T-cell (primary cell): ENCODE data around the gene PADI6. TPM values are rescaled to one million over a fixed set of nuclear protein-coding genes. Genes with fewer than 3 reads are reported as not detected.
A peak's percentile ranks its signal among the peaks of the same experiment; 100 is the strongest.
"Not testable (repeated sequence)": the region's sequence is repeated elsewhere in the genome, so short reads cannot be mapped to it uniquely, and the experiment has no call there.

Experiments used
- ATAC-seq, 4 experiments: fragments of 200-7000 bp in 3 of 4; fragments of 150-1000 bp in 1 of 4; cut with Tn5 transposase; replicated peaks in 1 of 4; 1 replicate in 3 of 4; 2 replicates in 1 of 4; pipeline ENCODE4 v1.10.0; 2021; ENCODE audit warnings: moderate library complexity in 3 of 4, mild to moderate bottlenecking in 2 of 4, moderate number of reproducible peaks in 1 of 4
- CTCF ChIA-PET, 2 donors: fragments of 300-600 bp; sonication (Branson Sonifier 250); formaldehyde crosslinking; loops; one replicate each; lab custom pipeline; 2022; ENCODE audit warnings: antibody characterized with exemption in 2 of 2; lab: Charles Lee
- POLR2A ChIA-PET, 2 donors: fragments of 300-600 bp; sonication (Branson Sonifier 250); formaldehyde crosslinking; loops; one replicate each; lab custom pipeline; 2022; ENCODE audit warnings: antibody characterized with exemption in 2 of 2; lab: Charles Lee
- DNase-seq, 35 experiments: peaks; one replicate each; pipeline versions ENCODE4 v3.0.0 to v3.0.0-alpha.2; 2013 to 2023
- H3K27ac ChIP-seq: one replicate; pipeline ENCODE4 v1.5.1; 2013; ENCODE audit warnings: low read length
- H3K27me3 ChIP-seq, 2 experiments: replicated peaks in 1 of 2; 1 replicate in 1 of 2; 2 replicates in 1 of 2; pipeline versions ENCODE4 v1.6.1 to v1.7.0; 2013; ENCODE audit warnings: low read length in 1 of 2, mixed read lengths in 1 of 2; ENCODE audit not compliant: control insufficient read depth in 2 of 2, insufficient read depth in 2 of 2; ENCODE audit errors: extremely low read depth in 1 of 2
- H3K36me3 ChIP-seq, 2 donors: 1 replicate in 1 of 2; 2 replicates in 1 of 2; pipeline versions ENCODE4 v1.6.1 to v1.7.0; 2013; ENCODE audit warnings: low read length in 1 of 2; ENCODE audit not compliant: control insufficient read depth in 2 of 2, insufficient read depth in 1 of 2; ENCODE audit errors: extremely low read depth in 1 of 2
- H3K4me1 ChIP-seq, 2 experiments: 1 replicate in 1 of 2; 2 replicates in 1 of 2; pipeline versions ENCODE4 v1.6.1 to v1.7.0; 2013; ENCODE audit warnings: low read length in 2 of 2, mixed read lengths in 1 of 2; ENCODE audit not compliant: insufficient read depth in 2 of 2, control insufficient read depth in 1 of 2; ENCODE audit errors: extremely low read depth in 1 of 2
- H3K4me3 ChIP-seq, 2 donors: 1 replicate in 1 of 2; 2 replicates in 1 of 2; pipeline versions ENCODE4 v1.5.1 to v1.7.0; 2013; ENCODE audit warnings: mild to moderate bottlenecking in 2 of 2, low read length in 1 of 2, moderate library complexity in 1 of 2; ENCODE audit not compliant: control insufficient read depth in 1 of 2; ENCODE audit errors: extremely low read depth in 1 of 2
- H3K9me3 ChIP-seq: 2 replicates; pipeline ENCODE4 v1.7.0; 2013
- H3K27ac Mint-ChIP-seq, 2 donors: one replicate each; pipeline ENCODE4 v1.8.0; 2020 to 2021; ENCODE audit warnings: mild to moderate bottlenecking in 2 of 2, mixed read lengths in 2 of 2
- H3K27me3 Mint-ChIP-seq, 2 donors: one replicate each; pipeline ENCODE4 v1.8.0; 2021 to 2022; ENCODE audit warnings: mixed read lengths in 2 of 2
- H3K36me3 Mint-ChIP-seq: one replicate; pipeline ENCODE4 v1.8.0; 2021; ENCODE audit warnings: mixed read lengths
- H3K4me1 Mint-ChIP-seq, 3 donors: one replicate each; pipeline ENCODE4 v1.8.0; 2020 to 2022; ENCODE audit warnings: mixed read lengths in 3 of 3, mild to moderate bottlenecking in 1 of 3
- H3K4me3 Mint-ChIP-seq, 3 donors: one replicate each; pipeline ENCODE4 v1.8.0; 2020 to 2022; ENCODE audit warnings: mild to moderate bottlenecking in 3 of 3, mixed read lengths in 3 of 3, moderate library complexity in 3 of 3
- H3K9me3 Mint-ChIP-seq, 3 donors: one replicate each; pipeline ENCODE4 v1.8.0; 2020 to 2022; ENCODE audit warnings: mixed read lengths in 3 of 3
- WGBS: methylation state at CpG from one replicate; pipeline ENCODE4 v1.1.5; 2013; ENCODE audit warnings: missing lambda C conversion rate; ENCODE audit not compliant: insufficient coverage; 5-methylcytosine and 5-hydroxymethylcytosine counted together
- total RNA-seq, 35 experiments: library from RNA in 6 of 35; stranded (reverse) in 6 of 35; fragments of 120-200 nt in 1 of 35; gene quantifications; one replicate each; pipeline versions ENCODE4 v1.2.1 to v1.2.4 and lab custom pipeline; 2013 to 2026

PADI6 gene
- total RNA-seq, 5 donors from 2014 or later (not counting 1 experiment from before 2014, with no cell fraction given) = not detected

- DNase-seq (no peak), ATAC-seq (no peak)
- ChIA-PET CTCF (no interaction called here), POLR2A (no interaction called here)
- H3K9me3 ChIP-seq = no peaks in the 10 kb centered on the region
- Mint-ChIP-seq H3K27me3 (no peaks in the 10 kb centered on the region), H3K9me3 (no peaks in the 10 kb centered on the region), H3K4me3 (no peak overlapping the region), H3K4me1 (no peaks in the 10 kb centered on the region), H3K27ac (no peak overlapping the region), H3K36me3 (peaks cover 23% of the 10 kb centered on the region)
- H3K36me3 ChIP-seq = peaks cover 11 to 22% of the 10 kb centered on the region in 2 donors
- no peaks in the 10 kb centered on the region for H3K27me3 ChIP-seq
- H3K27ac ChIP-seq = no peak overlapping the region
- no peak overlapping the region for H3K4me3 ChIP-seq
- H3K4me1 ChIP-seq = no peaks in the 10 kb centered on the region
- WGBS = no CpG with 5 or more reads among the region's 6 CpGs
Observed at GRCh38 chr1:17404820-17405219, 32.8 kb downstream of the PADI6 start.

DNA sequence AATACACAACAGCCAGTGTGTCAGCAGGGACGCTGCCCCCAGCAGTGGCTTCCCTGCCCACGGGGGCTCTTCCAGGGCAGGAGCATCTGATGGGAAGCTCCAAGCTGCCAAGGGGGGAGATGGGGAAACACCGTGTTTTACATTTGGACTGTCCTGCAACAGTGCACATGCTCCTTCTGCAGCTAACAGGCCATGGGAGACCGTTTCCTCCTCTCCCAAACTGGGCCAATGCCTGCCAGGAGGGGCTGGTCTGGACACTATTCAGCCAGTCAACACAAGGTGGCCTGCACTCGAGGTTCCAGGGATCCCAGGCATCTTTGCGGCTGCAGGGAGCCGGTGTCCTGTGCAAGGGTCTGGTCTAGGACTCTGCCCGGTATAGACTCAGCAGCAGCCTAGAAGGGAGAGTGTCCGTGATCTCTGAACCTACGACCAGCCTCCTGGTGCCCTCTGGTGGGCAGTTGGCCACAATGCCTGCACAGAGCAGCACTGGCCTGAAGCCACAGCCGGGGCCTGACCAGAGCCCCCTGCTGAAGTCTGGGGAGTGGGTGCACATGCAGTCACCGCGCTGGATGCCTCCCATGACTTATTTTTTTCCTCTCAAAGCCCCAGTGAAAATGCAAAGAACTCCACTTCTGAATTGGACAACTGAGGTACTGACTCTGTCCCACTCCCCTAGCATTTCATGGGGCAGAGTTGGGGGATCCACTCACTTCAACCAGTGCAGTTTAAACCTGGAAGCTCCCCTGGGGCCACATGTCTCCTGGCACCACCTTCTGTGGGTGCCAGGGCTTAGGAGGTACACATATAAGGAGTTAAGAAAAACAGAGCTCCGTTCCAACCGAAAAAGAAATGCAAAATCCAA, 34.1 kb downstream of the PADI6 start:
- Mint-ChIP-seq H3K36me3 (peaks cover 34% of the 10 kb centered on the region), H3K27ac (no peak overlapping the region), H3K4me3 (no peak overlapping the region), H3K9me3 (no peaks in the 10 kb centered on the region), H3K27me3 (no peaks in the 10 kb centered on the region), H3K4me1 (no peaks in the 10 kb centered on the region)
- Histone ChIP-seq H3K27me3 (no peaks in the 10 kb centered on the region), H3K4me1 (no peaks in the 10 kb centered on the region), H3K27ac (no peak overlapping the region), H3K36me3 (peaks cover 18 to 34% of the 10 kb centered on the region in 2 donors), H3K4me3 (no peak overlapping the region), H3K9me3 (no peaks in the 10 kb centered on the region)
- POLR2A ChIA-PET = no interaction called here
- ATAC-seq (peak; percentile 73 to 80 (median 77)), DNase-seq (peak in 29 of 35 experiments; percentile 3 to 55 (median 22))
- 64% methylated on average over 12 of the region's 15 CpGs for WGBS
- CTCF ChIA-PET = no interaction called here

DNA sequence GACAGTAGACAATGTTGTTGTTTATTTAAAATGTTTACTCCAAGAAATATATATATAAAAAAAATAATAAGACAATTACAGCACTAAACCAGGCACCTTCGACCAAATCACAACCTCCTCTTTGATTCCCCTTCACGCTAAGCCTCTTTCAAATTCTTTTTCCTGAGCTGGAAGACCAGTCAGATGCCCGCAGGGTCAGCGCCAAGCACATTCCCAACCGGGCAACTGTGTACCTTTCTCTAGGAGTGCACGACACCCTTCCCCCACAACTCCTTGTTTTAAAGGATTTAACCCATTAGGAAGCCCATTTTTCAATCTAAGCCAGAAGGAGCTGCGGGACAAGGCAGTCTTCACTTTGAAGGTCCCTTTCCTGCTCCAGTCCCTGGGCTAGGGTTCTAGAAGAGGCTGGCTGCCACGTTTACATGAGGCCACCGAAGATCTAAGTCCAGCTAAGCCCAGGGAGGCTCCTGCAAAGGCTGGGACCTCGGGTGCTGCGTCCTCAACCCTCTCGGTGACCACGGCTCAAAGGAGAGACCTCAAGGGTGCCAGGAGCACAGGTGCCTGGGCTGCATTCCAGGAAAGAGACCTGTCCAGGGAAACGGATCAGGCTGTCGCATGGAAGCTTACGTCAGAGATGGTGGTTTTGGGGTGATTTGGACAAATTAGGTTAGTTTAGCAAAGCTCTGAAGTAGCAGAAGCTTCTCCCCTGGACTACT, 34.9 kb downstream of the PADI6 start:
- H3K27me3 Mint-ChIP-seq, H3K4me3 ChIP-seq, H3K9me3 ChIP-seq, H3K4me3 Mint-ChIP-seq, H3K4me1 Mint-ChIP-seq, DNase-seq, POLR2A ChIA-PET, H3K27me3 ChIP-seq, ATAC-seq, CTCF ChIA-PET, H3K9me3 Mint-ChIP-seq, H3K27ac ChIP-seq, H3K4me1 ChIP-seq: not testable (repeated sequence)
- Mint-ChIP-seq H3K27ac (peak overlapping the region in 1 of 2 donors; percentile 54), H3K36me3 (peaks cover 37% of the 10 kb centered on the region)
- 94% methylated on average over 11 of the region's 16 CpGs for WGBS
- H3K36me3 ChIP-seq = peaks cover 18 to 42% of the 10 kb centered on the region in 2 donors

DNA sequence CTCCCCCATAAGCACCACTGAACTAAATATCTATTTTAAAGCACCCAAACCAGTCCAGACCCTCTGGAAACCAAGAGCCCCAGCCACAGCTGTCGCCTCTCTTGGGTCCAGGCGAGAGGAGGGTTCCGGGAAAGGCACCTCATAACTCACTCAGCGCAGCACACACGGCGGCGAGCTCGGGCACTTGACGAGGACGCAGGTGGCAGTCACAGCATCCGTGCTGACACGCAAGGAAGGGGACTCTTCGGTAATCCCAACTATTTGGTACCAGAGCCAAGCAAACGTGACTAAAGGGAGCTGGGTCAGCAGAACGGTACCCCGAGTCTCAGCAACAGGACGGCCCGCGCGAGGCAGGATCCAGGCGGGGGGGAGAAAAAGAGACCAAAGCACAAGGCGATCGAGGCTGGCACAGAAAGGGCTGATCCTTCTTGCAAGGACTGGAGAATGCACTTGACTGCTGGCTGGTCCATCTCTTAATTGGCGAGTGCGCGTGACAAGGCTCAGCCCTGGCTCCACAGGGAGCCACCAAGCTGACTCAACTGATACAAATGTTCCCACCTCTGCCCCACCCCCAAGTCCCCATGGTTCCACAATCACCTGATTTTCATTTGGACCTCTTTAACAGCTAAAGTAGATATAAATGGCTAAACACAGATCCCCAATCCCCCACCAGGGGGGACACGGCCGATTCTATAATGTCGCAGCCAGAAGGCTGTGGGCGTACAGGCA, 36.0 kb downstream of the PADI6 start:
- H3K4me1 Mint-ChIP-seq, POLR2A ChIA-PET: not testable (repeated sequence)
- H3K36me3 Mint-ChIP-seq = peaks cover 47% of the 10 kb centered on the region

DNA sequence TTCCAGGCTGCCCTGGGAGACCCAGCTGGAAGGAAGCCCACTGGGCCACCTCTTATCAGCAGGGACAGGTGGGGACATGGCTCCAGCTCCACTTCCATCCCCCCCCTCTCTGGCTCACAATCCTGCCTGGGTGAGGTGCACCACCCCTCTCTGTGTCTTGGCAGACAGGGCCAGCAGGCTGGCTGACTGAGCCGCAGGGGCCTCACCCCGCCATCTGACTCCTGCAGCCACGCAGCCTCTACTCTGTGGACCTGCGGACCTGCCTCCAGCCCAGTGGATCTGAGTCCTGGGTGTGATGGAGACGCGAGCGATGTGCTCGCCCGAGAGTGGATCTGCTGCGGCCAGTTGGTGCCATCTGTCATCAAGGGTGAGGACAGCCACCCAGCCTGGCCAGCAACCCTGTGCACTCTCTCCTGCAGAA, 37.4 kb downstream of the PADI6 start:
- Histone ChIP-seq H3K36me3 (peaks cover 18 to 64% of the 10 kb centered on the region in 2 donors), H3K9me3 (no peaks in the 10 kb centered on the region), H3K27ac (no peak overlapping the region), H3K4me3 (no peak overlapping the region), H3K27me3 (no peaks in the 10 kb centered on the region), H3K4me1 (no peaks in the 10 kb centered on the region)
- no peak overlapping the region for H3K4me3 Mint-ChIP-seq
- ChIA-PET POLR2A (no interaction called here), CTCF (interaction anchor here in 1 of 2 donors (0.6 kb wide), 1 partner anchor 15 kb away, joined by 3 read pairs; no protein-coding TSS in a partner anchor)
- H3K4me1 Mint-ChIP-seq = no peaks in the 10 kb centered on the region
- H3K27me3 Mint-ChIP-seq = no peaks in the 10 kb centered on the region
- H3K9me3 Mint-ChIP-seq = no peaks in the 10 kb centered on the region
- no peak overlapping the region for H3K27ac Mint-ChIP-seq
- DNase-seq = no peak
- no peak for ATAC-seq
- WGBS = 98% methylated on average over 10 of the region's 10 CpGs
- H3K36me3 Mint-ChIP-seq = peaks cover 54% of the 10 kb centered on the region

More for the DNA sequence above, 36.0 kb downstream of the PADI6 start:
- not testable (repeated sequence) for ATAC-seq, H3K4me1 ChIP-seq, H3K9me3 Mint-ChIP-seq, DNase-seq, H3K4me3 Mint-ChIP-seq, H3K4me3 ChIP-seq, H3K27ac ChIP-seq, H3K27me3 Mint-ChIP-seq, H3K9me3 ChIP-seq, H3K27ac Mint-ChIP-seq, H3K27me3 ChIP-seq
- WGBS = 93% methylated on average over 14 of the region's 30 CpGs
- CTCF ChIA-PET = interaction anchor here in 1 of 2 donors (0.7 kb wide), 1 partner anchor 1341 kb away, joined by 3 read pairs; no protein-coding TSS in a partner anchor
- peaks cover 18 to 52% of the 10 kb centered on the region in 2 donors for H3K36me3 ChIP-seq
